B cell (primary cell): ENCODE data around the gene ZNF638. TPM values are rescaled to one million over a fixed set of nuclear protein-coding genes. Genes with fewer than 3 reads are reported as not detected.

ENCODE experiments used
- ATAC-seq: fragments of 200-7000 bp; cut with Tn5 transposase; one replicate; pipeline ENCODE4 v1.10.0; 2021; ENCODE audit warnings: low read depth, mild to moderate bottlenecking, moderate number of reproducible peaks, moderate library complexity
- CTCF ChIA-PET: fragments of 350-600 bp; sonication (Branson Sonifier 250); formaldehyde crosslinking; loops from one replicate; lab custom pipeline; 2021; ENCODE audit warnings: antibody characterized with exemption, inconsistent platforms; lab: Charles Lee
- POLR2A ChIA-PET: fragments of 350-600 bp; sonication (Branson Sonifier 250); formaldehyde crosslinking; loops from one replicate; lab custom pipeline; 2021; ENCODE audit warnings: antibody characterized with exemption; lab: Charles Lee
- DNase-seq: peaks from one replicate; pipeline ENCODE4 v3.0.0; 2013
- H2AFZ ChIP-seq: 2 replicates; pipeline ENCODE4 v1.6.1; 2012; ENCODE audit warnings: mild to moderate bottlenecking, low read depth, low read length; ENCODE audit not compliant: insufficient read depth, poor library complexity, severe bottlenecking
- H3K27ac ChIP-seq, 2 donors: 1 replicate in 1 of 2; 2 replicates in 1 of 2; pipeline ENCODE4 v1.5.1; 2012 to 2013; ENCODE audit warnings: low read length in 2 of 2, mild to moderate bottlenecking in 2 of 2, moderate library complexity in 1 of 2
- H3K27me3 ChIP-seq, 4 experiments: fragments of 200-600 bp in 1 of 4; sonication (generic) in 1 of 4; replicated peaks in 1 of 4; 1 replicate in 2 of 4; 2 replicates in 2 of 4; pipeline versions ENCODE4 v1.6.1 to v1.7.0; 2013 to 2016; ENCODE audit warnings: low read length in 3 of 4, mild to moderate bottlenecking in 2 of 4, mixed read lengths in 1 of 4, moderate library complexity in 1 of 4; ENCODE audit not compliant: insufficient read depth in 4 of 4, control insufficient read depth in 3 of 4; ENCODE audit errors: control extremely low read depth in 1 of 4
- H3K36me3 ChIP-seq, 2 experiments: replicated peaks in 1 of 2; 1 replicate in 1 of 2; 2 replicates in 1 of 2; pipeline versions ENCODE4 v1.6.1 to v1.7.1; 2013; ENCODE audit warnings: low read length in 1 of 2; ENCODE audit not compliant: insufficient read depth in 2 of 2, control insufficient read depth in 1 of 2; ENCODE audit errors: control extremely low read depth in 1 of 2, extremely low read depth in 1 of 2
- H3K4me1 ChIP-seq, 2 donors: fragments of 200-600 bp in 1 of 2; sonication (generic) in 1 of 2; 1 replicate in 1 of 2; 2 replicates in 1 of 2; pipeline versions ENCODE4 v1.5.1 to v1.6.1; 2013 to 2017; ENCODE audit warnings: low read length in 2 of 2; ENCODE audit not compliant: control insufficient read depth in 2 of 2, insufficient read depth in 2 of 2
- H3K4me2 ChIP-seq: replicated peaks from 2 replicates; pipeline ENCODE3; 2012; ENCODE audit warnings: mild to moderate bottlenecking, low read depth, low read length; ENCODE audit not compliant: poor library complexity, severe bottlenecking
- H3K4me3 ChIP-seq, 5 experiments: fragments of 200-600 bp in 1 of 5; sonication (generic) in 1 of 5; 1 replicate in 3 of 5; 2 replicates in 2 of 5; pipeline versions ENCODE4 v1.5.1 to v1.7.0; 2011 to 2016; ENCODE audit warnings: low read length in 4 of 5, mild to moderate bottlenecking in 4 of 5, low read depth in 2 of 5, control low read depth in 1 of 5, moderate library complexity in 1 of 5; ENCODE audit not compliant: insufficient read depth in 1 of 5; ENCODE audit errors: control extremely low read depth in 1 of 5, extremely low read depth in 1 of 5
- H3K79me2 ChIP-seq: fragments of 200-600 bp; sonication (generic); one replicate; pipeline ENCODE4 v1.6.0; 2016; ENCODE audit warnings: low read length; ENCODE audit not compliant: control insufficient read depth, insufficient read depth
- H3K9ac ChIP-seq: fragments of 200-600 bp; sonication (generic); 2 replicates; pipeline ENCODE4 v1.6.1; 2017; ENCODE audit warnings: mild to moderate bottlenecking, low read length, moderate library complexity
- H3K9me3 ChIP-seq, 3 donors: one replicate each; pipeline versions ENCODE4 v1.6.1 to v1.7.1; 2013; ENCODE audit warnings: low read length in 2 of 3; ENCODE audit not compliant: control insufficient read depth in 2 of 3, insufficient read depth in 1 of 3; ENCODE audit errors: control extremely low read depth in 1 of 3
- H4K20me1 ChIP-seq: 2 replicates; pipeline ENCODE4 v1.6.0; 2012; ENCODE audit warnings: mild to moderate bottlenecking, low read length; ENCODE audit not compliant: insufficient read depth, control insufficient read depth, poor library complexity, severe bottlenecking
- H3K27ac Mint-ChIP-seq: one replicate; pipeline ENCODE4 v1.8.0; 2021; ENCODE audit warnings: mixed read lengths
- H3K27me3 Mint-ChIP-seq: one replicate; pipeline ENCODE4 v1.8.0; 2021; ENCODE audit warnings: mixed read lengths
- H3K4me1 Mint-ChIP-seq: one replicate; pipeline ENCODE4 v1.8.0; 2021; ENCODE audit warnings: mixed read lengths
- H3K4me3 Mint-ChIP-seq: one replicate; pipeline ENCODE4 v1.8.0; 2021; ENCODE audit warnings: mixed read lengths
- H3K9me3 Mint-ChIP-seq: one replicate; pipeline ENCODE4 v1.8.0; 2022; ENCODE audit warnings: mixed read lengths; ENCODE audit not compliant: insufficient read depth
- EZH2 ChIP-seq: IDR thresholded peaks from 2 replicates; pipeline ENCODE4 v1.6.1; 2012; ENCODE audit warnings: borderline replicate concordance, low read depth, mild to moderate bottlenecking, moderate library complexity, low read length; ENCODE audit not compliant: insufficient read depth, poor library complexity, severe bottlenecking
- WGBS: methylation state at CpG from one replicate; pipeline ENCODE4 v1.1.5; 2013; ENCODE audit warnings: missing lambda C conversion rate; ENCODE audit not compliant: insufficient coverage; 5-methylcytosine and 5-hydroxymethylcytosine counted together
- intact Hi-C: fragments of 100-400 bp; cut with micrococcal nuclease; formaldehyde crosslinking; loops from one replicate; pipeline ENCODE4 v1.10.0; 2022
- polyA plus RNA-seq: library from polyadenylated mRNA; depleted of rRNA; stranded (reverse); fragments of >200 nt; gene quantifications from 2 replicates; pipeline ENCODE4 v1.2.3, GENCODE V29; 2012
- total RNA-seq, 2 donors: library from RNA; stranded (reverse); fragments of 120-200 nt in 1 of 2; gene quantifications; 1 replicate in 1 of 2; 2 replicates in 1 of 2; pipeline versions ENCODE4 v1.2.3 to v1.2.4, GENCODE V29; 2013 to 2022
- TF ChIP-seq, protein P1 (sequence below): fragments of 200-600 bp; IDR thresholded peaks from one replicate; pipeline ENCODE4 v1.8.0; 2022; ENCODE audit warnings: antibody characterized with exemption, mild to moderate bottlenecking

Gene ZNF638
- total and polyA plus RNA-seq, 2 donors (not counting 1 experiment from before 2014, with no cell fraction given): 60.1 to 221 TPM

DNA sequence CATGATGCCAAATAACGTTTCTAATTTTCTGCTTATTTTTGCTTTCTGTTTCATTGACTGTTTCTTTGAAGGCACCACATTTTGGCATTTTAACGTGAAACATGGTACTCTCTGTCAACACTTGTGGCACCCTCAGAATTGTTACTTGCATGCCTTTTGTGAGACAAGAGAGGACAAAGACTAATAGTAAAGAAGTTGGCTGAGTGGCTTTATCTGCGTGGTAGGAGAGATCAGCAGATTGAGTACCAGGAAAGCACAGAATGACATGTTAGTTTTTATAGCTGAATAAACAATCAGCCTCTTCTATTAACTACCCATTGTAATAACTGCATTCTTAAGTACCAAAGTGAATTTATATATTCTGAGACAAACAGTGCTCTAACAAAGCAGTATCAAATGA, 8.6 kb downstream of the ZNF638 start:
- no peak for TF ChIP-seq EZH2
- TF ChIP-seq, protein P1, sequence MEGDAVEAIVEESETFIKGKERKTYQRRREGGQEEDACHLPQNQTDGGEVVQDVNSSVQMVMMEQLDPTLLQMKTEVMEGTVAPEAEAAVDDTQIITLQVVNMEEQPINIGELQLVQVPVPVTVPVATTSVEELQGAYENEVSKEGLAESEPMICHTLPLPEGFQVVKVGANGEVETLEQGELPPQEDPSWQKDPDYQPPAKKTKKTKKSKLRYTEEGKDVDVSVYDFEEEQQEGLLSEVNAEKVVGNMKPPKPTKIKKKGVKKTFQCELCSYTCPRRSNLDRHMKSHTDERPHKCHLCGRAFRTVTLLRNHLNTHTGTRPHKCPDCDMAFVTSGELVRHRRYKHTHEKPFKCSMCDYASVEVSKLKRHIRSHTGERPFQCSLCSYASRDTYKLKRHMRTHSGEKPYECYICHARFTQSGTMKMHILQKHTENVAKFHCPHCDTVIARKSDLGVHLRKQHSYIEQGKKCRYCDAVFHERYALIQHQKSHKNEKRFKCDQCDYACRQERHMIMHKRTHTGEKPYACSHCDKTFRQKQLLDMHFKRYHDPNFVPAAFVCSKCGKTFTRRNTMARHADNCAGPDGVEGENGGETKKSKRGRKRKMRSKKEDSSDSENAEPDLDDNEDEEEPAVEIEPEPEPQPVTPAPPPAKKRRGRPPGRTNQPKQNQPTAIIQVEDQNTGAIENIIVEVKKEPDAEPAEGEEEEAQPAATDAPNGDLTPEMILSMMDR: no peak
- H4K20me1 ChIP-seq: peaks cover 71% of the 10 kb centered on the region
- DNase-seq: no peak
- no peak overlapping the region for H3K27ac ChIP-seq
- WGBS: 92% methylated on average over 2 of the region's 3 CpGs
- H3K9ac ChIP-seq: no peak overlapping the region
- no peaks in the 10 kb centered on the region for H3K9me3 ChIP-seq
- POLR2A ChIA-PET: no interaction called here
- no peak overlapping the region for H2AFZ ChIP-seq
- Mint-ChIP-seq H3K27me3 (no peaks in the 10 kb centered on the region), H3K9me3 (no peaks in the 10 kb centered on the region), H3K27ac (no peak overlapping the region), H3K4me3 (no peak overlapping the region), H3K4me1 (peaks cover 60% of the 10 kb centered on the region)
- peaks cover 2 to 16% of the 10 kb centered on the region in 2 experiments for H3K36me3 ChIP-seq
- H3K27me3 ChIP-seq: no peaks in the 10 kb centered on the region
- H3K4me2 ChIP-seq: no peak overlapping the region
- H3K4me3 ChIP-seq: no peak overlapping the region
- CTCF ChIA-PET: interaction anchor here (1.1 kb wide), 1 partner anchor 8 kb away, joined by 5 read pairs; the partner anchor contains the start of gene ZNF638
- intact Hi-C loops: no loop called here
- peaks cover 7 to 9% of the 10 kb centered on the region in 2 donors for H3K4me1 ChIP-seq
- no peak for ATAC-seq
- peaks cover 95% of the 10 kb centered on the region for H3K79me2 ChIP-seq

DNA sequence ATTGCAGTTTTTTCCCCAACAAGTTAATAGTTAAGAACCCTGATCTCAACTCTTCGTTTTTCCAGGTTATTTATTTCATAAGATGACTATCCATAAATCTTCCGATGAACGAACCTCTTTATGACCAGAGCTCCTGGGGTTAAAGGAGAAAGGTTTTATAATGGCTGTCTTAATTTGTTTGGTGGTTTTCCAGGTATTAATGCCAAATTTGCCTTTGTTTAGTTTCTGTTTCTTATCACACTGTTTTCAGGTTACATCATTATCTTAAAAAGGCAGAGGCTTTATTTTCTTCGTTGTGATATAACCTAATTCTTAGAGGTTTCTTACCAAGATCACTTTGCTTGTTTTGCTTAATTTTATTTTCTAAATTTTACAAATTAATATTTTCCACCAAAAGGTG, 10.1 kb downstream of the ZNF638 start:
- peaks cover 6 to 7% of the 10 kb centered on the region in 2 donors for H3K4me1 ChIP-seq
- ChIA-PET CTCF (no interaction called here), POLR2A (no interaction called here)
- no peak overlapping the region for H3K9ac ChIP-seq
- no peak overlapping the region for H3K4me3 ChIP-seq
- H3K4me3 Mint-ChIP-seq: no peak overlapping the region
- H2AFZ ChIP-seq: no peak overlapping the region
- 100% methylated on average over 1 of the region's 4 CpGs for WGBS
- no peaks in the 10 kb centered on the region for H3K27me3 ChIP-seq
- H3K9me3 Mint-ChIP-seq: no peaks in the 10 kb centered on the region
- no peaks in the 10 kb centered on the region for H3K27me3 Mint-ChIP-seq
- TF ChIP-seq, protein P1: no peak
- no peak for TF ChIP-seq EZH2
- peaks cover 2 to 16% of the 10 kb centered on the region in 2 experiments for H3K36me3 ChIP-seq
- DNase-seq: no peak
- H3K4me1 Mint-ChIP-seq: peaks cover 60% of the 10 kb centered on the region
- H3K79me2 ChIP-seq: peaks cover 95% of the 10 kb centered on the region
- H4K20me1 ChIP-seq: peaks cover 84% of the 10 kb centered on the region
- ATAC-seq: no peak
- no peak overlapping the region for H3K27ac ChIP-seq
- H3K9me3 ChIP-seq: no peaks in the 10 kb centered on the region
- H3K27ac Mint-ChIP-seq: no peak overlapping the region
- intact Hi-C loops: no loop called here
- H3K4me2 ChIP-seq: no peak overlapping the region
